ENCODE results near the gene TEX51. TPM values are rescaled to one million over a fixed set of nuclear protein-coding genes. Genes with fewer than 3 reads are reported as not detected.

Gene TEX51
- total RNA-seq, 1 experiment from 2014 or later: not detected

DNA sequence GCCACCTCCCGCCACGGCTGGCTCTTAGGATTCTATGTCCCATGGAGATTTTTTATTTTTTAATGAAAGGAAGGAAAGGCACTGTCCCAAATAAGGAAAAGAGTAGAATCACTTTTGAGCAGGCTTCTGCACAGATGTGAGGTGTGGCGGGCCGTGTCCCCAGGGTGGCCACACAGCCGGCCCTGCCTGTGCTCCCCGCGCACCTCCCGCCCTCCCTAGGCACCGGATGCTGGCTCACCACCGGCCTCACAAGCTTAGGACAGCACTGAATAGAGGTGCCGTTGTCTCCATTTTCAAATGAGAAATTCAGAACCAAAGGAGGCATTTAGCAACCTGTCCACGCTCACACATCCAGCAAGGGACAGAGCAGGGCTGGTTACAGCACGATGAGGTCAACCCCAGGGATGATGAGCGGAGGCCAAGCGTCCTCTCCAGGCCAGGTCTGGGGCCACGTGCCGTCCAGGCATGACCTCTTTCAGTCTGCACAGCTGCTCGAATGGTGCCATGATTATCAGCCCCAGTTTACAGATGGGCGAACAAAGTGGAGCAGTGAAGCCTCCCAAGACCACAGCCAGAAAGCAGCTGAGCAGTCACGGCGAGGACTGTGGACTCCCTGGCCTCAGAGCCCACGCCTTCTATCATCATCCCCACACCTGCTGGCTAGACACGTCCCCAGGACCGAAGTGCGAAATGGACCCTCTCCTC lies 20.7 kb upstream of the TEX51 start:
- Histone ChIP-seq H3K4me2 (ENCODE audit: low read length) (no peak overlapping the region), H3K36me3 (ENCODE audit: control insufficient read depth in 1 of 2, insufficient read depth in 2 of 2, low read length in 2 of 2) (no peaks in the 10 kb centered on the region), H2AFZ (ENCODE audit: low read depth, low read length, poor library complexity, severe bottlenecking) (no peak overlapping the region), H3K79me2 (ENCODE audit: insufficient read depth, low read length) (no peaks in the 10 kb centered on the region), H3K9me3 (ENCODE audit: control insufficient read depth in 1 of 2, insufficient read depth in 1 of 2, low read depth in 1 of 2, low read length in 2 of 2) (peaks cover 0 to 6% of the 10 kb centered on the region in 2 experiments; a peak in 2 of 4 replicates), H3K27me3 (ENCODE audit: insufficient read depth, low read length) (no peaks in the 10 kb centered on the region; the same call in 1 of the 2 replicates), H3K27ac (ENCODE audit: low read depth, low read length) (no peak overlapping the region), H4K20me1 (ENCODE audit: insufficient read depth) (no peaks in the 10 kb centered on the region), H3K9me2 (ENCODE audit: insufficient read depth) (no peaks in the 10 kb centered on the region), H3K9ac (ENCODE audit: low read length) (no peak overlapping the region), H3K4me3 (replicated peaks in 1 of 2; ENCODE audit: low read depth in 1 of 2, low read length in 2 of 2) (no peak overlapping the region), H3K4me1 (ENCODE audit: control insufficient read depth in 1 of 2, insufficient read depth in 2 of 2, low read length in 2 of 2) (no peaks in the 10 kb centered on the region)
- intact Hi-C loops (cut with micrococcal nuclease): no loop called here
- TF ChIP-seq POLR2A (IDR thresholded peaks at IDR 0.05; ENCODE audit: borderline replicate concordance, extremely low read depth, insufficient read depth, insufficient read length): no peak
- no peak for TF ChIP-seq SIN3A (IDR thresholded peaks at IDR 0.05; ENCODE audit: low read depth)
- no peak for TF ChIP-seq EZH2phosphoT487 (IDR thresholded peaks at IDR 0.05; ENCODE audit: borderline replicate concordance)
- no peak for TF ChIP-seq ZNF274 (IDR thresholded peaks at IDR 0.05; ENCODE audit: low read depth, low read length)
- ATAC-seq (no peak), DNase-seq (ENCODE audit: low read depth, low spot score) (no peak)
- BruUV-seq (replicated peaks): no TSS peak
- ChIA-PET RAD21 (ENCODE audit: low non-redundant PET in 1 of 2, low total read pairs in 2 of 2, uncharacterized antibody in 2 of 2, unreplicated experiment in 2 of 2) (no interaction called here), CTCF (no interaction called here), POLR2A (no interaction called here)

DNA sequence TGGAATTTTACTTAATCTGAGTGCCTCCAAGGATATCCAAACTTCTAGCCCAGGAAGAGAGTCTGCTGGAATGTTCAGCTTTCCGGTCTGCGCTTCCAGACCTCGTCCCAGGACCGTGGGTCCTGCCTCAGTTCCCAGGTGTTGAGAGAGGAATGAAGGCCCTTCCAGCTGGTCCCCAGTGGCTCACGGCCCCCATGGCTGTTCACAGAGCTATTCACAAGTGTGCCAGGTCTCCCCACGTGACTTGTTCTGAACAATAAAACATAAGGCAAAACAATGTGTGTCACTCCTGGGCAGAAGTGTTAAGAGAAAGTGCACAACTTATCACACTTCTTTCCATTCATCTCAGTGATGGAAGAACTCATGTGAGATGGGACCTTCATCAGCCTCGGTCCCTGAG lies 20.1 kb upstream of the TEX51 start:
- BruUV-seq (replicated peaks): no TSS peak
- Histone ChIP-seq H2AFZ (ENCODE audit: low read depth, low read length, poor library complexity, severe bottlenecking) (no peak overlapping the region), H3K79me2 (ENCODE audit: insufficient read depth, low read length) (no peaks in the 10 kb centered on the region), H3K4me2 (ENCODE audit: low read length) (no peak overlapping the region), H3K9me3 (ENCODE audit: control insufficient read depth in 1 of 2, insufficient read depth in 1 of 2, low read depth in 1 of 2, low read length in 2 of 2) (peaks cover 0 to 6% of the 10 kb centered on the region in 2 experiments; a peak in 2 of 4 replicates), H3K27me3 (ENCODE audit: insufficient read depth, low read length) (no peaks in the 10 kb centered on the region; the same call in 1 of the 2 replicates), H3K27ac (ENCODE audit: low read depth, low read length) (no peak overlapping the region), H3K36me3 (ENCODE audit: control insufficient read depth in 1 of 2, insufficient read depth in 2 of 2, low read length in 2 of 2) (no peaks in the 10 kb centered on the region), H3K4me1 (ENCODE audit: control insufficient read depth in 1 of 2, insufficient read depth in 2 of 2, low read length in 2 of 2) (no peaks in the 10 kb centered on the region), H4K20me1 (ENCODE audit: insufficient read depth) (no peaks in the 10 kb centered on the region), H3K4me3 (replicated peaks in 1 of 2; ENCODE audit: low read depth in 1 of 2, low read length in 2 of 2) (no peak overlapping the region), H3K9me2 (ENCODE audit: insufficient read depth) (no peaks in the 10 kb centered on the region), H3K9ac (ENCODE audit: low read length) (no peak overlapping the region)
- RAD21 ChIA-PET (ENCODE audit: low non-redundant PET in 1 of 2, low total read pairs in 2 of 2, uncharacterized antibody in 2 of 2, unreplicated experiment in 2 of 2): no interaction called here
- no peak for DNase-seq (ENCODE audit: low read depth, low spot score)
- POLR2A ChIA-PET: no interaction called here
- CTCF ChIA-PET: no interaction called here
- ATAC-seq: no peak
- intact Hi-C loops (cut with micrococcal nuclease): no loop called here
- TF ChIP-seq ZFX (IDR thresholded peaks at IDR 0.05) (no peak), RAD21 (IDR thresholded peaks at IDR 0.05; ENCODE audit: low read depth) (no peak), JUND (IDR thresholded peaks at IDR 0.05) (no peak), SP1 (IDR thresholded peaks at IDR 0.05; ENCODE audit: low read depth) (no peak), EZH2 (IDR thresholded peaks at IDR 0.05) (no peak), ZNF274 (IDR thresholded peaks at IDR 0.05; ENCODE audit: low read depth, low read length) (no peak), POLR2A (IDR thresholded peaks at IDR 0.05; ENCODE audit: borderline replicate concordance, extremely low read depth, insufficient read depth, insufficient read length) (no peak), SIN3A (IDR thresholded peaks at IDR 0.05; ENCODE audit: low read depth) (no peak), CBX3 (IDR thresholded peaks at IDR 0.05; ENCODE audit: low read depth) (no peak), SRF (IDR thresholded peaks at IDR 0.05; ENCODE audit: low read depth) (no peak), ELF1 (IDR thresholded peaks at IDR 0.05; ENCODE audit: borderline replicate concordance, low read depth) (no peak), EZH2phosphoT487 (IDR thresholded peaks at IDR 0.05; ENCODE audit: borderline replicate concordance) (no peak), POLR2AphosphoS5 (IDR thresholded peaks at IDR 0.05; ENCODE audit: low read depth, low read length) (no peak)
- TF ChIP-seq, protein P1, sequence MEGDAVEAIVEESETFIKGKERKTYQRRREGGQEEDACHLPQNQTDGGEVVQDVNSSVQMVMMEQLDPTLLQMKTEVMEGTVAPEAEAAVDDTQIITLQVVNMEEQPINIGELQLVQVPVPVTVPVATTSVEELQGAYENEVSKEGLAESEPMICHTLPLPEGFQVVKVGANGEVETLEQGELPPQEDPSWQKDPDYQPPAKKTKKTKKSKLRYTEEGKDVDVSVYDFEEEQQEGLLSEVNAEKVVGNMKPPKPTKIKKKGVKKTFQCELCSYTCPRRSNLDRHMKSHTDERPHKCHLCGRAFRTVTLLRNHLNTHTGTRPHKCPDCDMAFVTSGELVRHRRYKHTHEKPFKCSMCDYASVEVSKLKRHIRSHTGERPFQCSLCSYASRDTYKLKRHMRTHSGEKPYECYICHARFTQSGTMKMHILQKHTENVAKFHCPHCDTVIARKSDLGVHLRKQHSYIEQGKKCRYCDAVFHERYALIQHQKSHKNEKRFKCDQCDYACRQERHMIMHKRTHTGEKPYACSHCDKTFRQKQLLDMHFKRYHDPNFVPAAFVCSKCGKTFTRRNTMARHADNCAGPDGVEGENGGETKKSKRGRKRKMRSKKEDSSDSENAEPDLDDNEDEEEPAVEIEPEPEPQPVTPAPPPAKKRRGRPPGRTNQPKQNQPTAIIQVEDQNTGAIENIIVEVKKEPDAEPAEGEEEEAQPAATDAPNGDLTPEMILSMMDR (IDR thresholded peaks at IDR 0.05 in 2 of 3, conservative IDR thresholded peaks at IDR 0.05 in 1 of 3; ENCODE audit: borderline replicate concordance in 1 of 3, insufficient read depth in 1 of 3, low read depth in 2 of 3, low read length in 2 of 3): no peak
- TF ChIP-seq, protein P2, sequence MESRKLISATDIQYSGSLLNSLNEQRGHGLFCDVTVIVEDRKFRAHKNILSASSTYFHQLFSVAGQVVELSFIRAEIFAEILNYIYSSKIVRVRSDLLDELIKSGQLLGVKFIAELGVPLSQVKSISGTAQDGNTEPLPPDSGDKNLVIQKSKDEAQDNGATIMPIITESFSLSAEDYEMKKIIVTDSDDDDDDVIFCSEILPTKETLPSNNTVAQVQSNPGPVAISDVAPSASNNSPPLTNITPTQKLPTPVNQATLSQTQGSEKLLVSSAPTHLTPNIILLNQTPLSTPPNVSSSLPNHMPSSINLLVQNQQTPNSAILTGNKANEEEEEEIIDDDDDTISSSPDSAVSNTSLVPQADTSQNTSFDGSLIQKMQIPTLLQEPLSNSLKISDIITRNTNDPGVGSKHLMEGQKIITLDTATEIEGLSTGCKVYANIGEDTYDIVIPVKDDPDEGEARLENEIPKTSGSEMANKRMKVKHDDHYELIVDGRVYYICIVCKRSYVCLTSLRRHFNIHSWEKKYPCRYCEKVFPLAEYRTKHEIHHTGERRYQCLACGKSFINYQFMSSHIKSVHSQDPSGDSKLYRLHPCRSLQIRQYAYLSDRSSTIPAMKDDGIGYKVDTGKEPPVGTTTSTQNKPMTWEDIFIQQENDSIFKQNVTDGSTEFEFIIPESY (IDR thresholded peaks at IDR 0.05; ENCODE audit: extremely low read depth, insufficient replicate concordance, low read length): no peak
- TF ChIP-seq, protein P3, sequence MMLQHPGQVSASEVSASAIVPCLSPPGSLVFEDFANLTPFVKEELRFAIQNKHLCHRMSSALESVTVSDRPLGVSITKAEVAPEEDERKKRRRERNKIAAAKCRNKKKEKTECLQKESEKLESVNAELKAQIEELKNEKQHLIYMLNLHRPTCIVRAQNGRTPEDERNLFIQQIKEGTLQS (IDR thresholded peaks at IDR 0.05): no peak

All from HCT116 (cell line).